Stimulated activated CD8-positive, alpha-beta memory T cell treated with anti-CD3 and anti-CD28 coated beads, Interleukin-12 subunit alpha, Interleukin-12 subunit beta, amount 100 ng/mL, for 24 hours (primary cell): Measurements from ENCODE around the gene TNRC6A.
"Not testable (repeated sequence)": the region's sequence is repeated elsewhere in the genome, so short reads cannot be mapped to it uniquely, and the experiment has no call there.

Experiments
- DNase-seq: peaks from one replicate; pipeline ENCODE4 v3.0.0-alpha.2; 2020; ENCODE audit errors: extremely low read depth

Gene TNRC6A

GRCh38 chr16:24728011-24728410 lies 1.4 kb upstream of the TNRC6A start:
- no peak for DNase-seq

GRCh38 chr16:24728891-24729242 lies 584 bp upstream of the TNRC6A start:
- no peak for DNase-seq

- DNase-seq = no peak
These were observed 732 bp downstream of the TNRC6A start for GRCh38 chr16:24729951-24730815.

- DNase-seq = no peak
These were observed 1.5 kb downstream of the TNRC6A start for GRCh38 chr16:24730914-24731313.

- no peak for DNase-seq
These were observed 2.4 kb downstream of the TNRC6A start for GRCh38 chr16:24731722-24732419.

GRCh38 chr16:24734382-24734781 lies 4.9 kb downstream of the TNRC6A start:
- DNase-seq = no peak

GRCh38 chr16:24736758-24737157 lies 7.3 kb downstream of the TNRC6A start:
- no peak for DNase-seq

- DNase-seq = no peak
These were observed 8.0 kb downstream of the TNRC6A start for GRCh38 chr16:24737391-24737871.

GRCh38 chr16:24737916-24738594 lies 8.6 kb downstream of the TNRC6A start:
- DNase-seq = no peak

- DNase-seq = no peak
These were observed 9.4 kb downstream of the TNRC6A start for GRCh38 chr16:24738895-24739294.

- no peak for DNase-seq
These were observed 12.4 kb downstream of the TNRC6A start for GRCh38 chr16:24741862-24742261.

GRCh38 chr16:24742610-24743009 lies 13.2 kb downstream of the TNRC6A start:
- DNase-seq = not testable (repeated sequence)

- no peak for DNase-seq
These were observed 15.9 kb downstream of the TNRC6A start for GRCh38 chr16:24745391-24745790.

GRCh38 chr16:24745791-24746190 lies 16.3 kb downstream of the TNRC6A start:
- DNase-seq = no peak

GRCh38 chr16:24747441-24747840 lies 18.0 kb downstream of the TNRC6A start:
- DNase-seq = no peak

GRCh38 chr16:24748242-24748641 lies 18.8 kb downstream of the TNRC6A start:
- no peak for DNase-seq

- no peak for DNase-seq
These were observed 19.9 kb downstream of the TNRC6A start for GRCh38 chr16:24749310-24749709.

GRCh38 chr16:24749872-24750271 lies 20.4 kb downstream of the TNRC6A start:
- not testable (repeated sequence) for DNase-seq

- DNase-seq = no peak
These were observed 23.5 kb downstream of the TNRC6A start for GRCh38 chr16:24753000-24753399.

- DNase-seq = no peak
These were observed 24.0 kb downstream of the TNRC6A start for GRCh38 chr16:24753437-24753836.

- DNase-seq = no peak
These were observed 25.1 kb downstream of the TNRC6A start for GRCh38 chr16:24754543-24754942.

- DNase-seq = no peak
These were observed 25.9 kb downstream of the TNRC6A start for GRCh38 chr16:24755201-24755874.
